Right ventricle myocardium inferior (tissue), 1 donor: ENCODE data around the gene PPP2R5C. TPM values are rescaled to one million over a fixed set of nuclear protein-coding genes. Genes with fewer than 3 reads are reported as not detected.
A peak's percentile ranks its signal among the peaks of the same experiment; 100 is the strongest.
"Not testable (repeated sequence)": the region's sequence is repeated elsewhere in the genome, so short reads cannot be mapped to it uniquely, and the experiment has no call there.

ENCODE experiments used
- ATAC-seq: fragments of 200-7000 bp; cut with Tn5 transposase; one replicate; pipeline ENCODE4 v1.9.1; 2020; ENCODE audit warnings: mild to moderate bottlenecking, moderate library complexity
- DNase-seq: peaks from one replicate; pipeline ENCODE4 v3.0.0; 2021; ENCODE audit errors: missing footprints
- intact Hi-C: fragments of 100-400 bp; cut with DNase I; formaldehyde crosslinking; loops from one replicate; pipeline ENCODE4 v1.11.0; 2022
- total RNA-seq: library from RNA; stranded (reverse); fragmentation: NEBNext Ultra II Directional; extraction: Animal tissue kit (Norgen Biotek cat#: 25700); gene quantifications from one replicate; pipeline ENCODE4 v1.2.1, GENCODE V29; 2021
- donor health status: DM: no; HTN: yes; CAD: no; lungs with severe emphysema.

PPP2R5C gene
- total RNA-seq, 1 donor from 2014 or later = 199 TPM

DNA sequence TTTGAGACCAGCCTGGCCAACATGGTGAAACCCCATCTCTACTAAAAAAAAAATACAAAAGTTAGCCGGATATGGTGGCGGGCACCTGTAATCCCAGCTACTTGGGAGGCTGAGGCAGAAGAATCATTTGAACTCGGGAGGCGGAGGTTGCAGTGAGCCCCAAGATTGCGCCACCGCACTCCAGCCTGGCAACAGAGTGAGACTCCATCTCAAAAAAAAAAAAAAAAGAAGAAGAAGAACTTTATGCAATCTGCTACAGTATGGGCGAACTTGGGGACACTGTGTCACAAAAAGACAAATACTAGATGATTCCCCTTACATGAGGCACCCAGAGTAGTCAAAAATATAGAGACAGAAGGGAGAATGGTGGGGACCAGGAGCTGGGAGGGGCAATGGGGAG is 35.9 kb upstream of the PPP2R5C start:
- ATAC-seq, intact Hi-C loops: not testable (repeated sequence)
- DNase-seq = peak; percentile 87

GRCh38 chr14:101726295-101726953 is 35.1 kb upstream of the PPP2R5C start:
- ATAC-seq = no peak

DNA sequence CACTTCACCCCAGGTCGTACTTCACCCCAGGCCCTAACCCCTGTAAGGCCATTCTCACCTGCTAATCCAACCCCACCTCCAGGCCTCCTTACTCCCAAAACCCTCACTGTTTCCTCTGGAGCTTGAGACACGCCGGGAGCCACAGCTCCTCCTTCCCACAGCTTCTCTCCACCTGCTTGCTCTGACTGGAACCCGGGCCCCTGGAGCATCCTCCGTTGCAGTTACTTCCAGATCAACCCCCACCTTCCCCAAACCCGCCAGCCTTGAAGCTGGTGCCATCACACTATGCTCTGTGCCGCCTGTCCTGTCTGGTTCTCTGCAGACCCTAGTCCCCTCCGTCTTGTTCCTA is 34.6 kb upstream of the PPP2R5C start:
- intact Hi-C loops = no loop called here
- ATAC-seq = no peak

More at GRCh38 chr14:101726295-101726953, 35.1 kb upstream of the PPP2R5C start:
- no peak for DNase-seq
- intact Hi-C loops = no loop called here

DNA sequence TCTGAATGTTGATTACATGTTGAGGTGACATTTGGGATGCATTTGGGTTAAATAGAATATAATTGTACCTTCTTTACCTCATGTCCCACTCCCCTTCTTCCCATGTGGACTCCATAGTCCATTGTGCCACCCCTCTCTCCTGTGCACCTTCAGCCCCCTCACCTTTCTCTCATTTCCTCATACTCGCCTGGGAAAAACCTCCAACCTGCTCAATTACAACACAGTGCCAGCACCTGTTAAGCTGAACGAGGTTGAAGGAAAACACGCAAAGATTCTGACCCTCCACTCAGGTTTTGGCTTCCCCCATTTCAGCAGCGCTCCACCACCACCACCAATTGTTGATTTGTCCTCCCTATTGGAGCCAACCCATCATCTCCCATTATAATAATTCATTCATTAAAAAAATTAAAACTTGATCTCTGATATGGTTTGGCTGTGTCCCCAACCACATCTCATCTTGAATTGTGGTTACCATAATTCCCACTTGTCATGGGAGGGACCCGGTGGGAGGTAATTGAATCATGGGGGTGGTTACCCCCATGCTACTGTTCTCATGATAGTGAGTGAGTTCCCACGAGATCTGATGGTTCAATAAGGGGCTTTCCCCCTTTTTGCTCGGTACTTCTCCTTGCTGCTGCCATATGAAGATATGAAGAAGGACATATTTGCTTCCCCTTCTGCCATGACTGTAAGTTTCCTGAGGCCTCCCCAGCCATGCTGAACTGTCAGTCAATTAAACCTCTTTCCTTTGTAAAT is 33.7 kb upstream of the PPP2R5C start:
- ATAC-seq (no peak), DNase-seq (no peak)
- intact Hi-C loops = no loop called here

More for the DNA sequence above, 34.6 kb upstream of the PPP2R5C start:
- DNase-seq = no peak

GRCh38 chr14:101728367-101728742 is 33.2 kb upstream of the PPP2R5C start:
- intact Hi-C loops = no loop called here
- DNase-seq (no peak), ATAC-seq (no peak)

DNA sequence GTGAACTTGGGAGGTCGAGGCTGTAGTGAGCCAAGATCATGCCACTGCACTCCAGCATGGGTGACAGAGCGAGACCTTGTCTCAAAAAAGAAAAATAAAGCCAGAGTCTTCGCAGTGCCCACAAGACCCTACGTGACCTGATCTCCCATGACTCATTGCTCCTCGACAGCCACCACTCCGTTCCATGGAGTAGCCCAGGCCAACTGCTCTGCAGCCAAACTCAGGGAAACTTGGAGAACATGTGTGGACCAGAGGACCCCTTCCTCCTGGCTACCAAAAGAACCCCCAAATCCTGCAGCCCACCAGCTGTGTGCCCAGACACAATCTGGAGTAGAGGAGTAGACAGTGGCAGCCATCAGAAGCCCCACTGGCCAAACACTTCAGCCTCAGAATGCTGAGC is 32.1 kb upstream of the PPP2R5C start:
- intact Hi-C loops = no loop called here
- DNase-seq (no peak), ATAC-seq (no peak)

DNA sequence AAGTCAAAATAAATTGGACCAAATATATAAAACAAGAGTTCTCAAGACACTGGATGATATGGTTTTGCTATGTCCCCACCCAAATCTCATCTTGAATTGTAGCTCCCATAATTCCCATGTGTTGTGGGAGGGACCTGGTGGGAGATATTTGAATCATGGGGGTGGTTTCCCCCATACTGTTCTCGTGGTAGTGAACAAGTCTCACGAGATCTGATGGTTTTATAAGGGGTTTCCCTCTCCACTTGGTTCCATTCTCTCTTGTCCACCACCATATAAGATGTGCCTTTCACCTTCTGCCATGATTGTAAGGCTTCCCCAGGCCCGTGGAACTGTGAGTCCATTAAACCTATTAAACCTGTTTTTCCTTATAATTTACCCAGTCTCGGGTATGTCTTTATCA is 31.4 kb upstream of the PPP2R5C start:
- ATAC-seq, DNase-seq, intact Hi-C loops: not testable (repeated sequence)

DNA sequence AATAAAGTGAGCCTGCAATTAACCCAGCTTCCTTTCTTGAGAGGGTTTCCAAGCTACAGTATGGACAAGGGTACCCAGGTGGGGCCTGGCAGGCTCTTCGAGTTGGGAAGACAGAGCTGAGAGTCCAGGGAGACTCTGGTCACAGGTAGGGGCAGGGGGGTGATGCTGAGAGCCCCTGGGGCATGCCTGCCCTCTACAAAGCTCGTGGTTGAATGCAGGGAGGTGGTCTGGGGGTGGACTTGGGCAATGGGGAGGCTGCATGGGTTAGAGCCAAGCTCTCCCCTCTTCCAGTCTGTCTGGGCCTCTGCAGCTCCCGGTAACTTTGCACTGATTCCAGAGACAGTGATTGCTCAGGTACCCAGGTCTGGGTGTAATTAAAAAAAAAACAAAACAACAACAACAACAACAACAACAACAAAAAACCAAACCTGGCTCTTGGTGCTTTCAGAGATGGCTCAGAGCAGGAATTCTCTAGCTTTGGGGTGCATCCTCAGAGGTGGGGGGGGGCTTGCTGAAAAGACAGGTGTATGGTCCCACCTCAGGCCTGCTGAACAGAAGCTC is 30.8 kb upstream of the PPP2R5C start:
- intact Hi-C loops = no loop called here
- DNase-seq (no peak), ATAC-seq (no peak)

- intact Hi-C loops = no loop called here
- peak; percentile 79 for DNase-seq
Observed at GRCh38 chr14:101731187-101732080, 30.1 kb upstream of the PPP2R5C start.

GRCh38 chr14:101732118-101732517 is 29.4 kb upstream of the PPP2R5C start:
- intact Hi-C loops = no loop called here
- DNase-seq (no peak), ATAC-seq (no peak)

More at GRCh38 chr14:101731187-101732080, 30.1 kb upstream of the PPP2R5C start:
- peak; percentile 54 for ATAC-seq

DNA sequence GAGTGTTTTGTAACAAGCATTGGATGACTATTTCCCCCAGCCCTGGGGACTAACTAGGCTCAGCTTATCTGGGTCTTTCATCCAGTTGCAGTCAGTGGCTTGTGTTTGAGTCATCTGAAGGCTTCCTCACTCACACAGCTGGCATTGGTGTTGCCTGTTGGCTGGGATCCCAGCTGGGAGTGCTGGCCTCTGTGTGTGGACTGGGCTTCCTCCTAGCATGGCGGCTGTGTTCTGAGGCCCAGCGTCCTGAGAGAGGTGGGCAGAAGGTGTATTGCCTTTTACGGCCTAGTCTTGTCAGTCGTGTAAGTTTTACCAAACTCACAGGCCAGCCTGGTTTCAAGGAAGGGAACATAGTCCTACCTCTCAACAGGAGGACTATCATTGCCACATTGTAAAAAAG is 28.3 kb upstream of the PPP2R5C start:
- intact Hi-C loops = no loop called here
- no peak for DNase-seq
- ATAC-seq = no peak

DNA sequence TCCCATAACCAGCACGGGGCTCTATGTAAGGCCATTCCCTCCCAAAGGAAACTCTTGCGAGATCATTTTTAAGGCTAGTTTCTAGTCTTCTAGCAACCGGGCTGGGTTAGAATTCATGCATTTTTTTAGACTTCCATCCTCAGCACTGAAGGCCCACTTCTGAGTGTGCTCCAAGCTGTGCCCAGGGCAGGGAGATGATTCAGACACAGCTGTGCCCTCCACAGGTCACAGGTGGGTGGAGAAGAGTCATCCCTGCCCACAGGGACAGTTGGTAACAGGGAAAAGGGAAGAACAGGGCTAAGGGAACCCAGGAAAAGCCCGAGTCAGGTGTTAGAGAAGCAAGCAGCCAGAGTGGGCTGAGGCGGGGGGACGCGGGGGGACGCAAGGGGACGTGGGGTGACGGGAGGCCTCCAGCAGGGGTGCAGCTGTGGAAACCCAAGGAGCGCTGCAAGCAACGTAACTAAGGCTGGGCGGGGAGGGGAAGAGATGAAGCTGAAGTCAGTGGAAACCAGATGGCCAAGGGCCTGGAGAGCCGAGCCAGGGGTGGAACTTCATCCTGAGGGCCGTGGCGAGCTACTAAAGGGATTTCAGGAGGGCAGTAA is 27.2 kb upstream of the PPP2R5C start:
- no peak for ATAC-seq
- no peak for DNase-seq
- intact Hi-C loops = no loop called here

DNA sequence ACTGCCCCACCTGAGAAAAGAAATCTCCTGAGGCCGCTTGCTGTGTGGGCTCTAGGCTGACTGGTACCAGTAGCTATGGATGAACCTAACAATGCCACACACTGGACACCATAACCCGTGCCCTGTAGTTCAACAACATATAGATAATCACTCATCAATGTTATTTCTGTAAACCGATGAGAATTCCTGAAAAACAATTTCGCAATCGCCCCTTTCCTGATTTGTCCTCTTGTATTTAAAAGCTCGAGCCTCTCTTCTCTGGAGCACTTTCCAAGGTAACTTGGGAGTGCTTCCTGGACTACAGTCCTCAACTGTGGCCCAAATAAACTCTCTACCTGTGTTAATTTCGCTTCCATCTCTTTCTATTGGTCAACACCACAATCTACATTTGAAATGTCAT is 26.1 kb upstream of the PPP2R5C start:
- DNase-seq (no peak), ATAC-seq (no peak)
- intact Hi-C loops = no loop called here

DNA sequence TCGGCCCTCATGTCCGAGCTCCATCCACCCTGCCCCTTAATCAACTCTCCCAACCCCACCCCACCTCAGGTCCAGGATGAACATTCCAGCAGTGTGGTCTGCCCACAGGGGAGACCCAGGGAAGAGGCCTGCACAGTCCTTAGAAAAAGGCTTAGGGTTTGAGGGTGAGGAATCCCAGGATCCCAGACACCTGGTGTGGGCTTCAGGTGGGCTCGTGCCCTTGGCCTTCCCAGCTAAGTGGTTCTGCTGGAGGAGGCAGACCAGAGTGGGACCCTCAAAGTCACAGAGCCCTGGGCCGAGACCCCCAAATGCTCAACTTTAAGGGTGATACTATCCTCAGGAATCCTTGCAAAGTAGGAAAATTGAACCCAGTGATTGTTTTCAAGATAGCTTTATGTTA is 25.4 kb upstream of the PPP2R5C start:
- DNase-seq (no peak), ATAC-seq (no peak)
- intact Hi-C loops = no loop called here

GRCh38 chr14:101736585-101736984 is 24.9 kb upstream of the PPP2R5C start:
- intact Hi-C loops = no loop called here
- ATAC-seq (no peak), DNase-seq (no peak)

DNA sequence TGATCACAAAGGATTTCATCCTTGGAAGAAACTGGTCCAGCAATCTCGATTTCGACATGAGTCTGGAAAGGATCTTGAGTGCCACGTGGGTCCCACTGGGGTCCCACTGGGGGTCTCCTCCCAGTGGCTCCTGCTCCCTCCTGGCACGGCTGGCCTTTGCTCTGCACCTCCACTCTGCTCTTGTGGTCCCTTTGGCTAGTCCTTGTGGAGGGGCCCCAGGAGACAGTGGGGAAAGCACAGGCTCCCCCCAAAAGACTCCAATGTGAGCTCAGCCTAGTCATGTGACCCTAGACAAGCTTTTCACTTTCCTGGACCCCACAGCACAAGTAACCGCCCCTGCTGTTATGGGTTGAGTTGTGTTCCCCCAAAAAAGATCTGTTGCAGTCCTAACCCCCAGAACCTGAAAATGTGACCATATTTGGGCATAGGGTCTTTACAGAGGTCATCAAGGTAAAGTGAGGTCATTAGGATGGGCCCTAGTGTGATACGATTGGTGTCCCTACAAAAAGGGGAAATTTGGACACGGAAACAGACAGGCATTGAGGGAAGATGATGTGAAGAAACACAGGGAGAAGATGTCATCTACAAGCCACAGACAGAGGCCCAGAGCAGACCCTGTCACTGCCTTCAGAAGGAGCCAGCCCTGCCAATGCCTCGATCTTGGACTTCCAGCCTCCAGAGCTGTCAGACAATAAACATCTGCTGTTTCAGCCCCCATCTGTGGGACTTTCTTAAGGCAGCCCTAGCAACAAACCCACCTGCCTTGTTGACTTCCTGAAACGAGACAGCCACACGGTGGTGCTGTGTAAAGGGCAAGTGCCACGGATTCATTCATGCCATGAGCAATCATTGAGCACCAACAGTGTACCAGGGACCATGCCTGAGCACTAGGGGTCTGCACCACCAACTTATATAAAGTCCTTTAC is 23.8 kb upstream of the PPP2R5C start:
- ATAC-seq (no peak), DNase-seq (no peak)
- intact Hi-C loops = no loop called here

DNA sequence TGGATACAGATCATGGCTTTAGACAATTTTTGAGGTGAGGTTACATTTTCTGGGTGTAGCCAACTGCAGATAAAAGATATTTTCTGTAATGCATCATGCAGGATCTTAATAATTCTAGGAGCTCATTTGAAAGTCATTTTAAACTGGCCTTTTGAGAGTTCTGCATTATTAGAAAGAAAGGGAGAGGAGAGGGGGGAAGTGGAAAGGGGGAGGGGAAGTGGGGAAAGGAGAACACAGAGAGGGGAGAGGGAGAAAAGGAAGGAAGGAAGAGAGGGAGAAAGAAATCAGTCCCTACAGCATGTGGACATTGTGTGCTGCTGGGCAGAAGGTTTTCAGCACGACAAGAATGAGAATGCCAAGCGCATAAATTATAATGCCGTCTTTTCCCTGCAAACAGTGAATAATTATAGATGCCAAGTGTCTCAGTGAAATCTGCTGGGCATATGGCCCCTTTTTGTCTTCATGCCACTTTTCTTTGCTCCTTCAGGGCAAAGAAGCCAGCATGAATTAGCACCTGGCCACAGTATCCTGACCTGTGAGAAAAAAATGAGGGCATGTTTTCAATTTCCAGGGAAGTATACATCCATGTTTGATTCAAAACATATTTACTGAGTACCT is 22.7 kb upstream of the PPP2R5C start:
- no peak for ATAC-seq
- intact Hi-C loops = no loop called here
- DNase-seq = no peak
